ENCODE measurements around the gene TLR1. TPM values are rescaled to one million over a fixed set of nuclear protein-coding genes. Genes with fewer than 3 reads are reported as not detected.

TLR1 gene
- total RNA-seq, 6 donors from 2014 or later: 16.4 to 41.9 (median 24.8) TPM

DNA sequence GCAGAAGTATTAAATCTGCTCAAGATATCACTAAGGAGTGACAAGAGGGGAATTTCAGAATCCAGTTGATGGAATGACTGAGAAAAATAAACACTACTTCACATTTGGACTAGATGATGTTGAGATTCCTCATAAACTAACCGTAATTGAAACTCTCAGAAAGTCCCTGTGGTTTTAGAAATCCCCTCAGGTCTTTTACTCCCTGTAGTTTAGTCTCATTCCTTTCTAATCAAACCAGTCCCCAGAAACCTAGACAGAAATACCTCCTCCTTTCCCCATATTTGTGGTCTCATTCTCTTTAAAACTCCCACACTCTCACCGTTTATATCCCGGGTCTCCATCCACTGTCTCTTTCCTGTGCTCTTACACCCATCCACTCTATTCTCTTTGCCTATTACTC is 15.0 kb upstream of the TLR1 start:
- H3K36me3 ChIP-seq: no peaks in the 10 kb centered on the region
- H3K27me3 ChIP-seq: no peaks in the 10 kb centered on the region
- WGBS, 2 donors: 57 to 66% methylated on average over 3 of the region's 3 CpGs
- no peak overlapping the region for H3K27ac ChIP-seq
- peaks cover 0 to 9% (median 2%) of the 10 kb centered on the region in 4 donors for H3K4me1 ChIP-seq
- no peaks in the 10 kb centered on the region for H3K9me3 ChIP-seq
- ATAC-seq (ENCODE audit: low FRiP score in 2 of 2) (no peak), DNase-seq (no peak)
- H3K4me3 ChIP-seq: no peak overlapping the region
- TF ChIP-seq POLR2A (IDR thresholded peaks at IDR 0.05): no peak
- TF ChIP-seq EP300 (IDR thresholded peaks at IDR 0.05): no peak
- TF ChIP-seq, protein P1, sequence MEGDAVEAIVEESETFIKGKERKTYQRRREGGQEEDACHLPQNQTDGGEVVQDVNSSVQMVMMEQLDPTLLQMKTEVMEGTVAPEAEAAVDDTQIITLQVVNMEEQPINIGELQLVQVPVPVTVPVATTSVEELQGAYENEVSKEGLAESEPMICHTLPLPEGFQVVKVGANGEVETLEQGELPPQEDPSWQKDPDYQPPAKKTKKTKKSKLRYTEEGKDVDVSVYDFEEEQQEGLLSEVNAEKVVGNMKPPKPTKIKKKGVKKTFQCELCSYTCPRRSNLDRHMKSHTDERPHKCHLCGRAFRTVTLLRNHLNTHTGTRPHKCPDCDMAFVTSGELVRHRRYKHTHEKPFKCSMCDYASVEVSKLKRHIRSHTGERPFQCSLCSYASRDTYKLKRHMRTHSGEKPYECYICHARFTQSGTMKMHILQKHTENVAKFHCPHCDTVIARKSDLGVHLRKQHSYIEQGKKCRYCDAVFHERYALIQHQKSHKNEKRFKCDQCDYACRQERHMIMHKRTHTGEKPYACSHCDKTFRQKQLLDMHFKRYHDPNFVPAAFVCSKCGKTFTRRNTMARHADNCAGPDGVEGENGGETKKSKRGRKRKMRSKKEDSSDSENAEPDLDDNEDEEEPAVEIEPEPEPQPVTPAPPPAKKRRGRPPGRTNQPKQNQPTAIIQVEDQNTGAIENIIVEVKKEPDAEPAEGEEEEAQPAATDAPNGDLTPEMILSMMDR (IDR thresholded peaks at IDR 0.05): no peak

GRCh38 chr4:38818441-38818976 is 13.9 kb upstream of the TLR1 start:
- Histone ChIP-seq H3K27me3 (no peaks in the 10 kb centered on the region), H3K4me1 (peaks cover 0 to 9% (median 2%) of the 10 kb centered on the region in 4 donors), H3K9me3 (no peaks in the 10 kb centered on the region), H3K27ac (no peak overlapping the region), H3K36me3 (no peaks in the 10 kb centered on the region), H3K4me3 (no peak overlapping the region)
- 81 to 86% methylated on average over 5 of the region's 5 CpGs for WGBS, 2 donors
- no peak for ATAC-seq (ENCODE audit: low FRiP score in 2 of 2)
- DNase-seq: no peak
- TF ChIP-seq EP300 (IDR thresholded peaks at IDR 0.05): no peak
- TF ChIP-seq POLR2A (IDR thresholded peaks at IDR 0.05): no peak
- no peak for TF ChIP-seq POLR2AphosphoS5 (IDR thresholded peaks at IDR 0.05)
- TF ChIP-seq, protein P1 (IDR thresholded peaks at IDR 0.05): no peak

- peak in 1 of 2 donors; percentile 80 for ATAC-seq (ENCODE audit: low FRiP score in 2 of 2)
- WGBS, 2 donors: 52 to 66% methylated on average over 3 of the region's 3 CpGs
- DNase-seq: no peak
- Histone ChIP-seq H3K27me3 (no peaks in the 10 kb centered on the region), H3K4me1 (peaks cover 0 to 9% (median 2%) of the 10 kb centered on the region in 4 donors), H3K4me3 (no peak overlapping the region), H3K36me3 (no peaks in the 10 kb centered on the region), H3K9me3 (no peaks in the 10 kb centered on the region), H3K27ac (peak overlapping the region; percentile 36 to 78 (median 62))
- TF ChIP-seq, protein P1 (IDR thresholded peaks at IDR 0.05): no peak
- peak in 1 of 2 donors; percentile 21 for TF ChIP-seq POLR2AphosphoS5 (IDR thresholded peaks at IDR 0.05)
- peak in 1 of 4 donors; percentile 62 for TF ChIP-seq POLR2A (IDR thresholded peaks at IDR 0.05)
- TF ChIP-seq EP300 (IDR thresholded peaks at IDR 0.05): no peak
These were observed 11.5 kb upstream of the TLR1 start for GRCh38 chr4:38815885-38816782.

DNA sequence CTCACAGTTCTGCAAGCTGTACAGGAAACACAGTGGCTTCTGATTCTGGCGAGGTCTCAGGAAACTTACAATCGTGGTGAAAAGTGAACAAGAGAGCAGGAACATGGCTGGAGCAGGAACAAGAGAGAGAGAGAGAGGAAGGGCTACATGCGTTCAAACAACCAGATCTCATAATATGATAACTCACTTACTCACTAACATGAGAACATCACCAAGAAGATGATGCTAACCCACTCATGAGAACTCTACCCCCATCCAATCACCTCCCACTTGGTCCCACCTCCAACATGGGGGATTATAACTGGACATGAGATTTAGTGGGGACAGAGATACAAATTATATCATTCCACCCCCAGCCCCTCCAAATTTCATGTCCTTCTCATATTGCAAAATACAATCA is 9.8 kb upstream of the TLR1 start:
- DNase-seq (no peak), ATAC-seq (ENCODE audit: low FRiP score in 2 of 2) (no peak)
- no peaks in the 10 kb centered on the region for H3K36me3 ChIP-seq
- H3K27ac ChIP-seq: peak overlapping the region in 2 of 4 donors; percentile 5 to 72
- peaks cover 0 to 9% (median 2%) of the 10 kb centered on the region in 4 donors for H3K4me1 ChIP-seq
- no peaks in the 10 kb centered on the region for H3K27me3 ChIP-seq
- 41 to 51% methylated on average over 3 of the region's 3 CpGs for WGBS, 2 donors
- no peak for TF ChIP-seq POLR2AphosphoS5 (IDR thresholded peaks at IDR 0.05)
- no peak for TF ChIP-seq POLR2A (IDR thresholded peaks at IDR 0.05)
- TF ChIP-seq, protein P1 (IDR thresholded peaks at IDR 0.05): no peak
- no peak for TF ChIP-seq EP300 (IDR thresholded peaks at IDR 0.05)
- H3K9me3 ChIP-seq: no peaks in the 10 kb centered on the region
- no peak overlapping the region for H3K4me3 ChIP-seq

All from upper lobe of left lung (tissue), 6 donors.